ENCODE measurements around the gene RBL2.

DNA sequence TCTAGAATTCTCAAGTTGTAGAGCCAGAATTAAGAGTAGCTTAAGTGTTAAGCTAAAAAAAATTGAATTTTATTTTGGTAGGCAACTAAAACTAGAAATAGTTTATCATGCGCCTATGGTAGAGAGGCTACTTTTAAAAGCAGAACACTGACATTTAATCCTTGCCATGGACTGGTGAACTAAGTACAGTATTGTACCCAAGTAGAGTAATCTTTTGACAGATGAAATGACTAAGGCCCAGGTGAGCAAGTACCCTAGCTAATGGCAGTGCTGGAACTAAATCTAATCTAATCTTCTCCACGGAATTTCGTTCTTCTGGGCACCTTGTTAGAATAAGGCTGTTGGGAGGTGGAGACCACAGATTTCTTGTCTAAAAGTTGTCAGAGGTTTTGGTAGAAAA, 11.8 kb downstream of the RBL2 start:
- TF ChIP-seq, protein P1, sequence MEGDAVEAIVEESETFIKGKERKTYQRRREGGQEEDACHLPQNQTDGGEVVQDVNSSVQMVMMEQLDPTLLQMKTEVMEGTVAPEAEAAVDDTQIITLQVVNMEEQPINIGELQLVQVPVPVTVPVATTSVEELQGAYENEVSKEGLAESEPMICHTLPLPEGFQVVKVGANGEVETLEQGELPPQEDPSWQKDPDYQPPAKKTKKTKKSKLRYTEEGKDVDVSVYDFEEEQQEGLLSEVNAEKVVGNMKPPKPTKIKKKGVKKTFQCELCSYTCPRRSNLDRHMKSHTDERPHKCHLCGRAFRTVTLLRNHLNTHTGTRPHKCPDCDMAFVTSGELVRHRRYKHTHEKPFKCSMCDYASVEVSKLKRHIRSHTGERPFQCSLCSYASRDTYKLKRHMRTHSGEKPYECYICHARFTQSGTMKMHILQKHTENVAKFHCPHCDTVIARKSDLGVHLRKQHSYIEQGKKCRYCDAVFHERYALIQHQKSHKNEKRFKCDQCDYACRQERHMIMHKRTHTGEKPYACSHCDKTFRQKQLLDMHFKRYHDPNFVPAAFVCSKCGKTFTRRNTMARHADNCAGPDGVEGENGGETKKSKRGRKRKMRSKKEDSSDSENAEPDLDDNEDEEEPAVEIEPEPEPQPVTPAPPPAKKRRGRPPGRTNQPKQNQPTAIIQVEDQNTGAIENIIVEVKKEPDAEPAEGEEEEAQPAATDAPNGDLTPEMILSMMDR (IDR thresholded peaks at IDR 0.05), result no peak
- no peak for TF ChIP-seq POLR2A (IDR thresholded peaks at IDR 0.05)
